ENCODE measurements around the gene STK32B.
"Not testable (repeated sequence)": the region's sequence is repeated elsewhere in the genome, so short reads cannot be mapped to it uniquely, and the experiment has no call there.

STK32B gene

GRCh38 chr4:5249727-5250126 lies 198.4 kb downstream of the STK32B start:
- Mint-ChIP-seq H3K27ac (no peak overlapping the region), H3K4me1 (ENCODE audit: low read depth) (no peaks in the 10 kb centered on the region), H3K9me3 (peaks cover 26% of the 10 kb centered on the region), H3K36me3 (ENCODE audit: low read depth) (no peaks in the 10 kb centered on the region), H3K4me3 (no peak overlapping the region), H3K27me3 (no peaks in the 10 kb centered on the region)
- intact Hi-C loops (cut with micrococcal nuclease) = no loop called here

GRCh38 chr4:5250536-5250935 lies 199.3 kb downstream of the STK32B start:
- peaks cover 21% of the 10 kb centered on the region for H3K9me3 Mint-ChIP-seq
- H3K36me3 Mint-ChIP-seq (ENCODE audit: low read depth); H3K4me1 Mint-ChIP-seq (ENCODE audit: low read depth); H3K27ac Mint-ChIP-seq; intact Hi-C loops (cut with micrococcal nuclease); H3K27me3 Mint-ChIP-seq; H3K4me3 Mint-ChIP-seq: not testable (repeated sequence)

- no peak overlapping the region for H3K4me3 Mint-ChIP-seq
- H3K4me1 Mint-ChIP-seq (ENCODE audit: low read depth) = no peaks in the 10 kb centered on the region
- no peaks in the 10 kb centered on the region for H3K9me3 Mint-ChIP-seq
- intact Hi-C loops (cut with micrococcal nuclease) = no loop called here
- H3K36me3 Mint-ChIP-seq (ENCODE audit: low read depth) = no peaks in the 10 kb centered on the region
- H3K27ac Mint-ChIP-seq = no peak overlapping the region
- H3K27me3 Mint-ChIP-seq = no peaks in the 10 kb centered on the region
These were observed 205.1 kb downstream of the STK32B start for GRCh38 chr4:5256421-5256820.

- Mint-ChIP-seq H3K27ac (no peak overlapping the region), H3K4me1 (ENCODE audit: low read depth) (no peaks in the 10 kb centered on the region), H3K27me3 (no peaks in the 10 kb centered on the region), H3K4me3 (no peak overlapping the region), H3K36me3 (ENCODE audit: low read depth) (no peaks in the 10 kb centered on the region), H3K9me3 (no peaks in the 10 kb centered on the region)
- intact Hi-C loops (cut with micrococcal nuclease) = no loop called here
These were observed 205.8 kb downstream of the STK32B start for GRCh38 chr4:5257086-5257485.

GRCh38 chr4:5259471-5259870 lies 208.2 kb downstream of the STK32B start:
- Mint-ChIP-seq H3K27me3 (no peaks in the 10 kb centered on the region), H3K36me3 (ENCODE audit: low read depth) (no peaks in the 10 kb centered on the region), H3K9me3 (no peaks in the 10 kb centered on the region), H3K4me3 (no peak overlapping the region), H3K4me1 (ENCODE audit: low read depth) (no peaks in the 10 kb centered on the region), H3K27ac (no peak overlapping the region)
- intact Hi-C loops (cut with micrococcal nuclease) = no loop called here

GRCh38 chr4:5260121-5260520 lies 208.8 kb downstream of the STK32B start:
- no peak overlapping the region for H3K4me3 Mint-ChIP-seq

GRCh38 chr4:5261866-5262265 lies 210.6 kb downstream of the STK32B start:
- Mint-ChIP-seq H3K27ac (no peak overlapping the region), H3K4me3 (no peak overlapping the region), H3K4me1 (ENCODE audit: low read depth) (no peaks in the 10 kb centered on the region), H3K27me3 (no peaks in the 10 kb centered on the region), H3K9me3 (no peaks in the 10 kb centered on the region), H3K36me3 (ENCODE audit: low read depth) (no peaks in the 10 kb centered on the region)
- intact Hi-C loops (cut with micrococcal nuclease) = no loop called here

More at GRCh38 chr4:5260121-5260520, 208.8 kb downstream of the STK32B start:
- H3K27ac Mint-ChIP-seq = no peak overlapping the region
- H3K36me3 Mint-ChIP-seq (ENCODE audit: low read depth) = no peaks in the 10 kb centered on the region
- no peaks in the 10 kb centered on the region for H3K4me1 Mint-ChIP-seq (ENCODE audit: low read depth)
- intact Hi-C loops (cut with micrococcal nuclease) = no loop called here
- H3K9me3 Mint-ChIP-seq = no peaks in the 10 kb centered on the region
- no peaks in the 10 kb centered on the region for H3K27me3 Mint-ChIP-seq

- no peaks in the 10 kb centered on the region for H3K4me1 Mint-ChIP-seq (ENCODE audit: low read depth)
- intact Hi-C loops (cut with micrococcal nuclease) = no loop called here
- no peak overlapping the region for H3K27ac Mint-ChIP-seq
- H3K27me3 Mint-ChIP-seq = no peaks in the 10 kb centered on the region
- no peaks in the 10 kb centered on the region for H3K9me3 Mint-ChIP-seq
- no peaks in the 10 kb centered on the region for H3K36me3 Mint-ChIP-seq (ENCODE audit: low read depth)
- no peak overlapping the region for H3K4me3 Mint-ChIP-seq
These were observed 215.7 kb downstream of the STK32B start for GRCh38 chr4:5266991-5267390.

- no peaks in the 10 kb centered on the region for H3K4me1 Mint-ChIP-seq (ENCODE audit: low read depth)
- intact Hi-C loops (cut with micrococcal nuclease) = no loop called here
- H3K4me3 Mint-ChIP-seq = no peak overlapping the region
- no peaks in the 10 kb centered on the region for H3K9me3 Mint-ChIP-seq
- no peaks in the 10 kb centered on the region for H3K27me3 Mint-ChIP-seq
- H3K36me3 Mint-ChIP-seq (ENCODE audit: low read depth) = no peaks in the 10 kb centered on the region
- H3K27ac Mint-ChIP-seq = no peak overlapping the region
These were observed 216.1 kb downstream of the STK32B start for GRCh38 chr4:5267408-5267807.

- Mint-ChIP-seq H3K9me3 (peaks cover 45% of the 10 kb centered on the region), H3K36me3 (ENCODE audit: low read depth) (no peaks in the 10 kb centered on the region), H3K4me1 (ENCODE audit: low read depth) (peaks cover 26% of the 10 kb centered on the region), H3K27ac (no peak overlapping the region), H3K27me3 (no peaks in the 10 kb centered on the region), H3K4me3 (no peak overlapping the region)
- intact Hi-C loops (cut with micrococcal nuclease) = no loop called here
These were observed 225.3 kb downstream of the STK32B start for GRCh38 chr4:5276475-5277075.

- H3K27me3 Mint-ChIP-seq = no peaks in the 10 kb centered on the region
These were observed 225.8 kb downstream of the STK32B start for GRCh38 chr4:5277079-5277478.

GRCh38 chr4:5278213-5278612 lies 226.9 kb downstream of the STK32B start:
- Mint-ChIP-seq H3K36me3 (ENCODE audit: low read depth) (no peaks in the 10 kb centered on the region), H3K9me3 (peaks cover 45% of the 10 kb centered on the region), H3K27me3 (no peaks in the 10 kb centered on the region), H3K4me3 (no peak overlapping the region), H3K27ac (no peak overlapping the region), H3K4me1 (ENCODE audit: low read depth) (peaks cover 30% of the 10 kb centered on the region)
- intact Hi-C loops (cut with micrococcal nuclease) = no loop called here

More at GRCh38 chr4:5277079-5277478, 225.8 kb downstream of the STK32B start:
- Mint-ChIP-seq H3K4me1 (ENCODE audit: low read depth) (peaks cover 26% of the 10 kb centered on the region), H3K36me3 (ENCODE audit: low read depth) (no peaks in the 10 kb centered on the region), H3K9me3 (peaks cover 45% of the 10 kb centered on the region), H3K27ac (no peak overlapping the region), H3K4me3 (no peak overlapping the region)
- intact Hi-C loops (cut with micrococcal nuclease) = no loop called here

- H3K36me3 Mint-ChIP-seq (ENCODE audit: low read depth); H3K4me3 Mint-ChIP-seq; H3K27me3 Mint-ChIP-seq; intact Hi-C loops (cut with micrococcal nuclease): not testable (repeated sequence)
- Mint-ChIP-seq H3K9me3 (peaks cover 36% of the 10 kb centered on the region), H3K27ac (peak overlapping the region; percentile 8), H3K4me1 (ENCODE audit: low read depth) (peaks cover 30% of the 10 kb centered on the region)
These were observed 228.8 kb downstream of the STK32B start for GRCh38 chr4:5280069-5280468.

- Mint-ChIP-seq H3K4me1 (ENCODE audit: low read depth) (peaks cover 30% of the 10 kb centered on the region), H3K9me3 (peaks cover 28% of the 10 kb centered on the region), H3K27ac (no peak overlapping the region), H3K36me3 (ENCODE audit: low read depth) (no peaks in the 10 kb centered on the region), H3K4me3 (no peak overlapping the region), H3K27me3 (no peaks in the 10 kb centered on the region)
- intact Hi-C loops (cut with micrococcal nuclease) = no loop called here
These were observed 229.5 kb downstream of the STK32B start for GRCh38 chr4:5280828-5281227.

GRCh38 chr4:5283837-5284236 lies 232.6 kb downstream of the STK32B start:
- Mint-ChIP-seq H3K27ac (no peak overlapping the region), H3K9me3 (peaks cover 14% of the 10 kb centered on the region), H3K4me3 (no peak overlapping the region), H3K27me3 (no peaks in the 10 kb centered on the region), H3K36me3 (ENCODE audit: low read depth) (no peaks in the 10 kb centered on the region), H3K4me1 (ENCODE audit: low read depth) (peaks cover 27% of the 10 kb centered on the region)
- intact Hi-C loops (cut with micrococcal nuclease) = no loop called here

Measured in dendritic cell treated with granulocyte-macrophage colony-stimulating factor and Interleukin-4, amounts not matched to agents 40 ng/mL and 50 ng/mL, for 4 days (primary cell).